HepG2 (cell line): ENCODE data around the gene NFATC3. TPM values are rescaled to one million over a fixed set of nuclear protein-coding genes. Genes with fewer than 3 reads are reported as not detected.

Experiments used
- ATAC-seq: fragments of 200-7000 bp; cut with Tn5 transposase; 3 replicates; pipeline ENCODE4 v1.9.1; 2020; ENCODE audit warnings: mild to moderate bottlenecking, moderate library complexity
- BruUV-seq: library from RNA; stranded (reverse); fragments of 400-500 nt; replicated peaks from 2 replicates; lab custom pipeline; 2021; lab: Mats Ljungman, UMichigan
- CTCF ChIA-PET: fragments of 300-600 bp; formaldehyde crosslinking; extraction: SDS; loops from one replicate; lab custom pipeline; 2021; ENCODE audit warnings: low total read pairs, inconsistent platforms, low intra/inter-chr PET ratio; lab: Yijun Ruan, JAX
- POLR2A ChIA-PET: fragments of 350-600 bp; sonication (Branson Sonifier 250); formaldehyde crosslinking; loops from one replicate; lab custom pipeline; 2020; ENCODE audit warnings: antibody characterized with exemption, inconsistent platforms; lab: Yijun Ruan, JAX
- DNase-seq: peaks from one replicate; pipeline ENCODE4 v3.0.0-alpha.2; 2015; ENCODE audit warnings: low spot score
- FAIRE-seq: peaks from 3 replicates; lab custom pipeline; 2011; peaks lifted over from hg19 to GRCh38; lab: Jason Lieb, UNC
- H2AFZ ChIP-seq: one replicate; pipeline ENCODE4 v1.6.1; 2011; ENCODE audit warnings: low read length, inconsistent platforms
- H3K27ac ChIP-seq: fragments of 300-600 bp; 3 replicates; pipeline ENCODE4 v1.8.0; 2011; ENCODE audit warnings: mixed run types, mild to moderate bottlenecking, mixed read lengths, low read length, inconsistent platforms; ENCODE audit not compliant: insufficient read depth; ENCODE audit errors: extremely low read length
- H3K27me3 ChIP-seq, 2 experiments: fragments of 200-600 bp in 1 of 2; 2 replicates in 1 of 2; 3 replicates in 1 of 2; pipeline versions ENCODE4 v1.6.0 to v1.8.0; 2011; ENCODE audit warnings: low read length in 2 of 2, mild to moderate bottlenecking in 2 of 2, moderate library complexity in 2 of 2, inconsistent platforms in 1 of 2; ENCODE audit not compliant: insufficient read depth in 2 of 2, control insufficient read depth in 1 of 2
- H3K36me3 ChIP-seq, 2 experiments: fragments of 200-600 bp in 1 of 2; replicated peaks in 1 of 2; 2 replicates in 1 of 2; 3 replicates in 1 of 2; pipeline versions ENCODE4 v1.5.1 to v1.8.0; 2011; ENCODE audit warnings: low read length in 2 of 2, inconsistent platforms in 1 of 2; ENCODE audit not compliant: insufficient read depth in 2 of 2, control insufficient read depth in 1 of 2
- H3K4me1 ChIP-seq: 2 replicates; pipeline ENCODE4 v1.5.1; 2012; ENCODE audit warnings: low read length, inconsistent platforms; ENCODE audit not compliant: insufficient read depth
- H3K4me2 ChIP-seq: 2 replicates; pipeline ENCODE4 v1.6.0; 2011; ENCODE audit warnings: low read depth, low read length, inconsistent platforms
- H3K4me3 ChIP-seq, 3 experiments: fragments of 200-600 bp in 1 of 3; sonication (generic), shearing (Covaris generic) in 1 of 3; replicated peaks in 1 of 3; 2 replicates each; pipeline ENCODE4 v1.5.1; 2011 to 2016; ENCODE audit warnings: low read length in 3 of 3, inconsistent platforms in 2 of 3, low read depth in 2 of 3, mild to moderate bottlenecking in 2 of 3, control low read depth in 1 of 3, mixed read lengths in 1 of 3; ENCODE audit not compliant: insufficient read depth in 1 of 3
- H3K79me2 ChIP-seq: one replicate; pipeline ENCODE4 v1.6.1; 2011; ENCODE audit warnings: low read length, inconsistent platforms; ENCODE audit not compliant: insufficient read depth
- H3K9ac ChIP-seq: 2 replicates; pipeline ENCODE4 v1.6.0; 2011; ENCODE audit warnings: mild to moderate bottlenecking, low read depth, low read length, inconsistent platforms; ENCODE audit not compliant: insufficient read depth
- H3K9me3 ChIP-seq: 2 replicates; pipeline ENCODE4 v1.5.1; 2012; ENCODE audit warnings: mild to moderate bottlenecking, low read length
- H4K20me1 ChIP-seq: 2 replicates; pipeline ENCODE4 v1.6.0; 2011; ENCODE audit warnings: inconsistent platforms, mild to moderate bottlenecking, low read length, moderate library complexity; ENCODE audit not compliant: insufficient read depth
- HIVEP1 ChIP-seq: sonication (generic); formaldehyde crosslinking; IDR thresholded peaks from 2 replicates; pipeline ENCODE4 v1.4.0; 2020; ENCODE audit warnings: mild to moderate bottlenecking, missing genetic modification reagents
- SUZ12 ChIP-seq: fragments of 150-350 bp; IDR thresholded peaks from 2 replicates; pipeline ENCODE4 v1.6.1; 2014; ENCODE audit warnings: low read depth, low read length
- ZNF10 ChIP-seq: sonication (generic); formaldehyde crosslinking; IDR thresholded peaks from 2 replicates; pipeline ENCODE4 v1.4.0; 2020; ENCODE audit warnings: mild to moderate bottlenecking, low read depth, missing genetic modification reagents, borderline replicate concordance
- ZSCAN31 ChIP-seq: sonication (generic); formaldehyde crosslinking; IDR thresholded peaks from 2 replicates; pipeline ENCODE4 v1.5.0; 2020; ENCODE audit warnings: low read depth, mild to moderate bottlenecking, missing genetic modification reagents
- WGBS: methylation state at CpG from one replicate; pipeline ENCODE4 v1.1.6; 2017; ENCODE audit warnings: low lambda C conversion rate; 5-methylcytosine and 5-hydroxymethylcytosine counted together
- in situ Hi-C: cut with HindIII; loops from 2 replicates; pipeline ENCODE4 v1.10.0; 2017; ENCODE audit warnings: low pct_unique_long_range_greater_than_20kb; ENCODE audit not compliant: extremely low pct_ligation_motif_present
- intact Hi-C: fragments of 100-400 bp; cut with micrococcal nuclease; formaldehyde crosslinking; loops from one replicate; pipeline ENCODE4 v1.10.0; 2022; ENCODE audit not compliant: unreplicated experiment
- polyA plus RNA-seq, 8 experiments: library from polyadenylated mRNA; depleted of rRNA in 3 of 8; stranded (reverse) in 7 of 8; unstranded in 1 of 8; fragments of >200 nt; fragmentation: Illumina TruSeq in 4 of 8; extraction: Trizol in 4 of 8; gene quantifications; 2 replicates each; pipeline versions ENCODE4 v1.2.1 to v1.2.3, GENCODE V29; 2011 to 2016; ENCODE audit warnings: low read depth in 4 of 8, missing spikeins in 1 of 8, mixed read lengths in 1 of 8; ENCODE audit not compliant: insufficient read depth in 1 of 8
- total RNA-seq, 5 experiments: library from RNA; depleted of rRNA; stranded (reverse); fragments of >200 nt; fragmentation: Illumina TruSeq; extraction: Trizol; gene quantifications; 2 replicates each; pipeline ENCODE4 v1.2.3, GENCODE V29; 2016; ENCODE audit warnings: low read depth in 1 of 5
- TF ChIP-seq, protein P1 (sequence below): sonication (generic); formaldehyde crosslinking; IDR thresholded peaks from 2 replicates; pipeline ENCODE4 v1.5.0; 2020; ENCODE audit warnings: mild to moderate bottlenecking, missing genetic modification reagents, borderline replicate concordance
- TF ChIP-seq, protein P2 (sequence below): sonication (generic); formaldehyde crosslinking; IDR thresholded peaks from 2 replicates; pipeline ENCODE4 v1.4.0; 2020; ENCODE audit warnings: missing genetic modification reagents

NFATC3 gene
- total and polyA plus RNA-seq, 2 of the 13 experiments (the other 11 are each of a cell fraction or from before 2014, with no cell fraction given) = 52.6 to 62.7 TPM

DNA sequence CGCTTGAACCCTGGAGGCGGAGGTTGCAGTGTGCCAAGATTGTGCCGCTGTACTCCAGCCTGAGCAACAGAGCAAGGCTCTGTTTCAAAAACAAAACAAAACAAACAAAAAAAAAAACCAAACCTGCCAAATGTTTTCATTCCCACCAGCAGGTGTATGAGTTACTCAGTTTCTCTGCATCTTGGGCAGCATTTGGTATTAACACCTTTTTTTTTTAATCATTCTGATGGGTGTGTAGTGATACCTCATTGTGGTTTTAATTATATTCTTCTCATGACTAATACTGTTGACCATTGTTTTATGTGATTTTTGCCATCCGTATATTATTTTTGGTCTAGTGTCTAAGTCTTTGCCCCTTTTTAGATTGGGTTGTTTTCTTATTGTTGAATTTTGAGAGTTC lies 15.3 kb downstream of the NFATC3 start:
- 98% methylated on average over 4 of the region's 4 CpGs for WGBS
- Histone ChIP-seq H4K20me1 (peaks cover 51% of the 10 kb centered on the region), H3K79me2 (peaks cover 96% of the 10 kb centered on the region), H3K4me2 (no peak overlapping the region), H3K9ac (no peak overlapping the region), H2AFZ (no peak overlapping the region), H3K36me3 (peaks cover 2 to 6% of the 10 kb centered on the region in 2 experiments; a peak in 2 of 5 replicates), H3K9me3 (no peaks in the 10 kb centered on the region), H3K27ac (no peak overlapping the region), H3K4me3 (no peak overlapping the region), H3K27me3 (no peaks in the 10 kb centered on the region), H3K4me1 (peaks cover 77% of the 10 kb centered on the region)
- in situ Hi-C loops = no loop called here
- TF ChIP-seq SUZ12 (no peak), ZNF10 (CRISPR knock-in tag) (no peak), HIVEP1 (no peak), ZSCAN31 (no peak)
- TF ChIP-seq, protein P1, sequence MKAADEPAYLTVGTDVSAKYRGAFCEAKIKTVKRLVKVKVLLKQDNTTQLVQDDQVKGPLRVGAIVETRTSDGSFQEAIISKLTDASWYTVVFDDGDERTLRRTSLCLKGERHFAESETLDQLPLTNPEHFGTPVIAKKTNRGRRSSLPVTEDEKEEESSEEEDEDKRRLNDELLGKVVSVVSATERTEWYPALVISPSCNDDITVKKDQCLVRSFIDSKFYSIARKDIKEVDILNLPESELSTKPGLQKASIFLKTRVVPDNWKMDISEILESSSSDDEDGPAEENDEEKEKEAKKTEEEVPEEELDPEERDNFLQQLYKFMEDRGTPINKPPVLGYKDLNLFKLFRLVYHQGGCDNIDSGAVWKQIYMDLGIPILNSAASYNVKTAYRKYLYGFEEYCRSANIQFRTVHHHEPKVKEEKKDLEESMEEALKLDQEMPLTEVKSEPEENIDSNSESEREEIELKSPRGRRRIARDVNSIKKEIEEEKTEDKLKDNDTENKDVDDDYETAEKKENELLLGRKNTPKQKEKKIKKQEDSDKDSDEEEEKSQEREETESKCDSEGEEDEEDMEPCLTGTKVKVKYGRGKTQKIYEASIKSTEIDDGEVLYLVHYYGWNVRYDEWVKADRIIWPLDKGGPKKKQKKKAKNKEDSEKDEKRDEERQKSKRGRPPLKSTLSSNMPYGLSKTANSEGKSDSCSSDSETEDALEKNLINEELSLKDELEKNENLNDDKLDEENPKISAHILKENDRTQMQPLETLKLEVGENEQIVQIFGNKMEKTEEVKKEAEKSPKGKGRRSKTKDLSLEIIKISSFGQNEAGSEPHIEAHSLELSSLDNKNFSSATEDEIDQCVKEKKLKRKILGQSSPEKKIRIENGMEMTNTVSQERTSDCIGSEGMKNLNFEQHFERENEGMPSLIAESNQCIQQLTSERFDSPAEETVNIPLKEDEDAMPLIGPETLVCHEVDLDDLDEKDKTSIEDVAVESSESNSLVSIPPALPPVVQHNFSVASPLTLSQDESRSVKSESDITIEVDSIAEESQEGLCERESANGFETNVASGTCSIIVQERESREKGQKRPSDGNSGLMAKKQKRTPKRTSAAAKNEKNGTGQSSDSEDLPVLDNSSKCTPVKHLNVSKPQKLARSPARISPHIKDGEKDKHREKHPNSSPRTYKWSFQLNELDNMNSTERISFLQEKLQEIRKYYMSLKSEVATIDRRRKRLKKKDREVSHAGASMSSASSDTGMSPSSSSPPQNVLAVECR (CRISPR knock-in tag) = 0 out of 2 replicates have a peak, but pooled peaks have one; percentile 21
- TF ChIP-seq, protein P2, sequence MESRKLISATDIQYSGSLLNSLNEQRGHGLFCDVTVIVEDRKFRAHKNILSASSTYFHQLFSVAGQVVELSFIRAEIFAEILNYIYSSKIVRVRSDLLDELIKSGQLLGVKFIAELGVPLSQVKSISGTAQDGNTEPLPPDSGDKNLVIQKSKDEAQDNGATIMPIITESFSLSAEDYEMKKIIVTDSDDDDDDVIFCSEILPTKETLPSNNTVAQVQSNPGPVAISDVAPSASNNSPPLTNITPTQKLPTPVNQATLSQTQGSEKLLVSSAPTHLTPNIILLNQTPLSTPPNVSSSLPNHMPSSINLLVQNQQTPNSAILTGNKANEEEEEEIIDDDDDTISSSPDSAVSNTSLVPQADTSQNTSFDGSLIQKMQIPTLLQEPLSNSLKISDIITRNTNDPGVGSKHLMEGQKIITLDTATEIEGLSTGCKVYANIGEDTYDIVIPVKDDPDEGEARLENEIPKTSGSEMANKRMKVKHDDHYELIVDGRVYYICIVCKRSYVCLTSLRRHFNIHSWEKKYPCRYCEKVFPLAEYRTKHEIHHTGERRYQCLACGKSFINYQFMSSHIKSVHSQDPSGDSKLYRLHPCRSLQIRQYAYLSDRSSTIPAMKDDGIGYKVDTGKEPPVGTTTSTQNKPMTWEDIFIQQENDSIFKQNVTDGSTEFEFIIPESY (CRISPR knock-in tag) = peak; percentile 23; the same call in 1 of the 2 replicates
- DNase-seq = no peak
- ChIA-PET CTCF (no interaction called here), POLR2A (no interaction called here)
- no peak for FAIRE-seq
- intact Hi-C loops = no loop called here
- BruUV-seq = no TSS peak
- ATAC-seq = no peak
